ENCODE data around the gene AGO4. TPM values are rescaled to one million over a fixed set of nuclear protein-coding genes. Genes with fewer than 3 reads are reported as not detected.

Gene AGO4
- total RNA-seq, 2 experiments from 2014 or later: 16.5 to 20.9 TPM

DNA sequence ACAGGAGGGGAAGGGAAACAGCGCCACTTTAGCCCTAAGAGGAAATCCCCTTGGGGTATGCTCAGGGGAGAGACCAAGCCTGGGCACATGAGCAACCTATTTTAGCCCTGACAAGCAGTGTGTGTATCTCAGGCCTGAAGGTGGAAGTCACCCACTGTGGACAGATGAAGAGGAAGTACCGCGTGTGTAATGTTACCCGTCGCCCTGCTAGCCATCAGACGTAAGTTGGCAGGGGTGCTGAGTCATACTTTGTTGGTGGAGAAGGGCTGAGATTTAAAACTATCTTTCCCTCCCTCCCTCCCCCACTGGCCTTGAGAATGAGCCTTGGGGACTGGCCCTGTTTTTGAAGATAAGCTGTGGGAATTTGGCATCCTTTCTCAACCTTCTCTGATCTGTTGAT is 86.4 kb downstream of the AGO4 start:
- POLR2A ChIA-PET: interaction anchor here (1.6 kb wide), 1 partner anchor 11 kb away, joined by 6 read pairs; the partner anchor contains the start of gene AGO1

DNA sequence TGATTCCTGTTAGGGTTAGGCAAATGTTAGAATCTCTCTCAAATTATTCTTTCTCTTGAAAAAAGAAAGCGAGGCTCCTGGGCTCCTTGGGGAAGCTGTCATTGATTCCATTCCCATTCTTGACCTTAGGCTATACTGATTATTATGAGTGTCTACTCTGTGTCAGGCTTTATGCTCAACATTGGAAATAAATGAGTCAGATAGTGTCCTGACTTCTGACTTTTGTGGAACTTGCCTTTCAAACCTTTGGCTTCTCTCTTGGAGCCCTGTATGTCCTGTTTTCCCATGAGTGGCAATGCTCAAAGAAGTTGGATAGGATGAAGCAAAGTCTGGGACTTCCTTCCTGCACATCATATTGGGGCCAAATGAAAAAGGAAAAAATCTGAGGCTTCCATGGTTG is 86.8 kb downstream of the AGO4 start:
- no peak overlapping the region for H3K4me3 Mint-ChIP-seq
- DNase-seq: no peak
- H3K4me1 Mint-ChIP-seq: peaks cover 4% of the 10 kb centered on the region
- no peaks in the 10 kb centered on the region for H3K27me3 Mint-ChIP-seq
- no peak overlapping the region for H3K27ac Mint-ChIP-seq
- ChIA-PET CTCF (interaction anchor here (0.6 to 1.4 kb wide), 2 partner anchors 12 to 51 kb away, joined by 3 to 7 read pairs; partner anchors contain the start of gene AGO1), POLR2A (interaction anchor here (1.3 kb wide), 1 partner anchor 12 kb away, joined by 4 read pairs; the partner anchor contains the start of gene AGO1)
- peaks cover 33% of the 10 kb centered on the region for H3K36me3 Mint-ChIP-seq (ENCODE audit: low read depth)
- no peaks in the 10 kb centered on the region for H3K9me3 Mint-ChIP-seq

More for the DNA sequence above, 86.4 kb downstream of the AGO4 start:
- no peaks in the 10 kb centered on the region for H3K27me3 Mint-ChIP-seq
- H3K9me3 Mint-ChIP-seq: no peaks in the 10 kb centered on the region
- peaks cover 4% of the 10 kb centered on the region for H3K4me1 Mint-ChIP-seq
- no peak overlapping the region for H3K27ac Mint-ChIP-seq
- CTCF ChIA-PET: no interaction called here
- H3K4me3 Mint-ChIP-seq: no peak overlapping the region
- peaks cover 32% of the 10 kb centered on the region for H3K36me3 Mint-ChIP-seq (ENCODE audit: low read depth)
- no peak for DNase-seq

DNA sequence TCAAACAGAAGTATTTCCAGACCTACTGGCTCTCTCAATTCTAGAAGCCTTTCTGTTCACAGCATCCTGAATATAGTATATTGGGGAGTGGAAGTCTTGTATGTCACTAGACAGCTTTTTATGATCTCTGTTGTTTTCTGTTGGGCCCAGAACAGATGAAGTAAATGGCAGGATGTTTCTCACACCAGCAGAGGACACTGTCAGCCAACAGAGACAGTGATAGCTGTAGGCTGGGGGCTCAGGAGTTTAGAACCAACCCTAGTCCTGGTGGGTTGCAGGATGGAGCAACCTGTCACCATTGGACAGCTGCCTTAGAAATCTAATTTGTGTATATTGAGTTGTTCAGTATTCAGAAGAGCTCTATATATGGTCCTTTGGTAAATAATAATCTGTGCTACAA is 92.1 kb downstream of the AGO4 start:
- no peak overlapping the region for H3K27ac Mint-ChIP-seq
- ChIA-PET CTCF (interaction anchor here (0.8 to 1.1 kb wide), 3 partner anchors 11 to 187 kb away, joined by 3 read pairs; partner anchors contain the start of gene AGO1), POLR2A (interaction anchor here (0.6 kb wide), 1 partner anchor 30 kb away, joined by 3 read pairs; no protein-coding TSS in a partner anchor)
- H3K4me3 Mint-ChIP-seq: no peak overlapping the region
- H3K9me3 Mint-ChIP-seq: no peaks in the 10 kb centered on the region
- peaks cover 20% of the 10 kb centered on the region for H3K36me3 Mint-ChIP-seq (ENCODE audit: low read depth)
- H3K27me3 Mint-ChIP-seq: no peaks in the 10 kb centered on the region
- H3K4me1 Mint-ChIP-seq: no peaks in the 10 kb centered on the region
- DNase-seq: no peak

- H3K4me3 Mint-ChIP-seq: no peak overlapping the region
- no peaks in the 10 kb centered on the region for H3K4me1 Mint-ChIP-seq
- H3K9me3 Mint-ChIP-seq: no peaks in the 10 kb centered on the region
- H3K36me3 Mint-ChIP-seq (ENCODE audit: low read depth): peaks cover 11% of the 10 kb centered on the region
- POLR2A ChIA-PET: no interaction called here
- DNase-seq: no peak
- CTCF ChIA-PET: no interaction called here
- H3K27ac Mint-ChIP-seq: no peak overlapping the region
- no peaks in the 10 kb centered on the region for H3K27me3 Mint-ChIP-seq
These were observed 93.4 kb downstream of the AGO4 start for GRCh38 chr1:35901235-35901634.

GRCh38 chr1:35902671-35903070 is 94.9 kb downstream of the AGO4 start:
- Mint-ChIP-seq H3K4me3 (no peak overlapping the region), H3K9me3 (no peaks in the 10 kb centered on the region), H3K27ac (no peak overlapping the region), H3K4me1 (no peaks in the 10 kb centered on the region), H3K27me3 (no peaks in the 10 kb centered on the region), H3K36me3 (ENCODE audit: low read depth) (peaks cover 14% of the 10 kb centered on the region)
- POLR2A ChIA-PET: no interaction called here
- DNase-seq: no peak
- CTCF ChIA-PET: interaction anchor here (0.6 to 1.0 kb wide), 2 partner anchors 20 to 190 kb away, joined by 3 to 4 read pairs; partner anchors contain the start of gene AGO1

Other genes with a start within 250 kb of the AGO4 start
- under 1 TPM; 0.65 to 0.85 TPM for gene TFAP2E, start 234.7 kb upstream of the AGO4 start, total RNA-seq
- 10 to 100 TPM; 76.4 to 78.1 TPM for gene PSMB2, start 166.5 kb upstream of the AGO4 start, total RNA-seq
- 10 to 100 TPM; 12.2 to 13.1 TPM for gene C1orf216, start 89.1 kb upstream of the AGO4 start, total RNA-seq
- 10 to 100 TPM; 53.5 to 56.7 TPM for gene CLSPN, start 38.0 kb upstream of the AGO4 start, total RNA-seq
- gene AGO1, start 75.2 kb downstream of the AGO4 start, total RNA-seq: 10 to 100 TPM; 20.8 to 21.0 TPM
- 10 to 100 TPM; 22.2 to 22.8 TPM for gene AGO3, start 123.1 kb downstream of the AGO4 start, total RNA-seq